NOMO-1 (cell line): ENCODE results near the gene BAHCC1.

Source experiments
- DNase-seq, 2 experiments: peaks; one replicate each; lab custom pipeline; 2025; ENCODE audit not compliant: unreplicated experiment in 2 of 2; lab: John Stamatoyannopoulos, UW

The BAHCC1 gene

DNA sequence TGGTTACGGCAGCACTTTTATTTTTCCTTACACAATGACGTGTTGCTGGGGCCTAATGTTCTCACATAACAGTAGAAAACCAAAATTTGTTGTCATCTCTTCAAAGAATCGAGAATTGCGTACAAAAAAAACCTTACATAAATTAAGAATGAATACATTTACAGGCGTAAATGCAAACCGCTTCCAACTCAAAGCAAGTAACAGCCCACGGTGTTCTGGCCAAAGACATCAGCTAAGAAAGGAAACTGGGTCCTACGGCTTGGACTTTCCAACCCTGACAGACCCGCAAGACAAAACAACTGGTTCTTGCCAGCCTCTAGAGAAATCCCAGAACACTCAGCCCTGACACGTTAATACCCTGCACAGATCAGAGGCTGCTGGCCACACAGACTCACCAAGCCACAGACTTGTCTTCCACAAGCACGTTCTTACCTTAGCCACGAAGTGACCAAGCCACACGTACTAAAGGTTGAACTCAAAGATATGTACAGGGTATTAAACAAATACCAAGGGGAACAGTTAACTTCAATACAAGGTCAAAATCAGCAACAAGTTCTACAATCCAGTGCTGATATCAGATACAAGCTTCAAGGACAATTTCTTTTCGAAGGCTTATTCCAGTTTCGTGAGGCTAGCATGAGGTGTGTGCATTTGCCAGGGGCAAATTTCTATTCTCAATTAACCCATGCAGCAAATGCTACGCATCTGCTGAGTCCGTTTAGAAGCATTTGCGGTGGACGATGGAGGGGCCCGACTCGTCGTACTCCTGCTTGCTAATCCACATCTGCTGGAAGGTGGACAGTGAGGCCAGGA is 114.9 kb downstream of the BAHCC1 start:
- DNase-seq, result no peak

DNA sequence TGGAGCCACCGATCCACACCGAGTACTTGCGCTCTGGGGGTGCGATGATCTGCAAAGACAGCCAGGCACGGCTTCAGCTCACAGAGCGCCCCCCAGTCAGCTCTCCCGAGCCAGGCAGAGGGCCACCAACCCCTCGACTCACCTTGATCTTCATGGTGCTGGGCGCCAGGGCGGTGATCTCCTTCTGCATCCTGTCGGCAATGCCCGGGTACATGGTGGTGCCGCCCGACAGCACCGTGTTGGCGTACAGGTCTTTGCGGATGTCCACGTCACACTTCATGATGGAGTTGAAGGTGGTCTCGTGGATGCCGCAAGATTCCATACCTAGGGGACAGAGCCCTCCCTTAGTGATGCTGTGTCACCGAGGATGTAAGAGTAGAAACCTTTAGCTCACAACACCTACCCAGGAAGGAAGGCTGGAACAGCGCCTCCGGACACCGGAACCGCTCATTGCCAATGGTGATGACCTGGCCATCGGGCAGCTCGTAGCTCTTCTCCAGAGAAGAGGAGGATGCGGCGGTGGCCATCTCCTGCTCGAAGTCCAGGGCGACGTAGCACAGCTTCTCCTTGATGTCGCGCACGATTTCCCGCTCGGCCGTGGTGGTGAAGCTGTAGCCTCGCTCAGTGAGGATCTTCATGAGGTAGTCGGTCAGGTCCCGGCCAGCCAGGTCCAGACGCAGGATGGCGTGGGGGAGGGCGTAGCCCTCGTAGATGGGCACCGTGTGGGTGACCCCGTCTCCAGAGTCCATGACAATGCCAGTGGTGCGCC is 115.7 kb downstream of the BAHCC1 start:
- DNase-seq, result no peak

GRCh38 chr17:81511554-81511803 is 116.2 kb downstream of the BAHCC1 start:
- DNase-seq, result no peak

DNA sequence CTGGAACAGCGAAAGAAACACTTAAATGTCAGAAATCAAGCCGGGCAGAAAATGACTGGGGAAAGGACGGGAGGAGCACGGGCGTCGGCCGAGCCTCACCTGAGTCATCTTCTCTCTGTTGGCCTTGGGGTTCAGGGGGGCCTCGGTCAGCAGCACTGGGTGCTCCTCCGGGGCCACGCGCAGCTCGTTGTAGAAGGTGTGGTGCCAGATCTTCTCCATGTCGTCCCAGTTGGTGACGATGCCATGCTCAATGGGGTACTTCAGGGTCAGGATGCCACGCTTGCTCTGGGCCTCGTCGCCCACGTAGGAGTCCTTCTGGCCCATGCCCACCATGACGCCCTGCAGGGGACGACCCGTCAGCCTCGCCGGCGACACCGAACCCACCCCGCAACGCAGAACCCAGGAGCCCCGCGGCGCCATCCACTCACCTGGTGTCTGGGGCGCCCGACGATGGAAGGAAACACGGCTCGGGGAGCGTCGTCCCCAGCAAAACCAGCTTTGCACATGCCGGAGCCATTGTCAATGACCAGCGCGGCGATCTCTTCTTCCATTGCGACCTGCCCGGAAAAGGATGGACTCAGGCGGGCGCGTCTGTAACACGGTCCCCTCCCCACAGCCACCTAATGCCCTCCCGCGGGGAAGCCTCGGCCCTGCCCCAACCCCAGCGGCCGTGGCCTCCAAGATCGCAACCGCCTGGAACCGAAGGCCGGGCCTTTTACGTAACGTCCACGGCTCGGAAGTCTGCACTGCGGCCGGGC is 116.7 kb downstream of the BAHCC1 start:
- peak in 1 of 2 experiments; percentile 36 for DNase-seq

DNA sequence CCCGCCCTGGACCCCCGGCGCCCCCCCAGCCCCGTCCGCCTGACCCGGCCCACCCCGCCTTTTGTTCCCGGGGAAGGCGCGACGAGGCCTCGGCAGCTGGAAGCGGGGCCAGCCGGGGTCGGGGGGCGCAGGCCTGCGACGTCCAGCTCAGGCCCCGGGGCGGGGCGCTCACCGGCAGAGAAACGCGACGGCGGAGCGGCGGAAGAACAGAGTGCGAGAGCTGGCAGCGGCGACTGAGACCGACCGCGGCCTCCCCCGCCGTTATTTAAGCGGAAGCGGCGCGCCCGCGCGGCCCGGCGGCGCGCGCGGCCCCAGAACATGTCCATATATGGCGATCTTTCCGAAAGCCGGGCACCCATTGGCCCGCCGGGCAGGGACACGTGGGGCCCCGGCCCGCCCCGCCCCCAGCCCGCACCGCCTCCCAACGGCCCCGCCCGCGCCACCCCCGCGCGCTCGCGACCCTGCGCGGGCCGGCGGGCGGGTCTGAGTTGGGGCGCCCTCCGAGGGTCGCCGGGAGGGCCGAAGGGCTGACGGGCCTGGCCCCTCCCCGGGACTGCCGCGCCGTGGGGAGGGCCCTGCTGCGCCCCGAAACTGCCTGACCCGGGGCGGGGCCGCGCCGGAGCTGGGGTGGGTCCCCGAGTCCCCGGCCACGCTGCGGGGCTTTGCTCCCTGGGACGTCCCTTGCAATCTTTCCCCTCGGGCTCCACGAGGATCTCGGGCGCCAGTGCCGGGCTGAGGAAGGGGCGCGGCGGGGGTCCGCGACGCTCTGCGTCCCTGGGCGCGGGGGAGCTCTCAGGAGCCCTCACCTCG is 117.5 kb downstream of the BAHCC1 start, which contains the start of gene ACTG1:
Gene ACTG1 (minus strand): TSS at position 238 of the 810 bp plus-strand sequence. CDS start 445 bp downstream, outside the sequence.
- DNase-seq, result peak; percentile 84 to 93

GRCh38 chr17:81513372-81513752 is 118.1 kb downstream of the BAHCC1 start:
- DNase-seq, result peak; percentile 67 to 73

DNA sequence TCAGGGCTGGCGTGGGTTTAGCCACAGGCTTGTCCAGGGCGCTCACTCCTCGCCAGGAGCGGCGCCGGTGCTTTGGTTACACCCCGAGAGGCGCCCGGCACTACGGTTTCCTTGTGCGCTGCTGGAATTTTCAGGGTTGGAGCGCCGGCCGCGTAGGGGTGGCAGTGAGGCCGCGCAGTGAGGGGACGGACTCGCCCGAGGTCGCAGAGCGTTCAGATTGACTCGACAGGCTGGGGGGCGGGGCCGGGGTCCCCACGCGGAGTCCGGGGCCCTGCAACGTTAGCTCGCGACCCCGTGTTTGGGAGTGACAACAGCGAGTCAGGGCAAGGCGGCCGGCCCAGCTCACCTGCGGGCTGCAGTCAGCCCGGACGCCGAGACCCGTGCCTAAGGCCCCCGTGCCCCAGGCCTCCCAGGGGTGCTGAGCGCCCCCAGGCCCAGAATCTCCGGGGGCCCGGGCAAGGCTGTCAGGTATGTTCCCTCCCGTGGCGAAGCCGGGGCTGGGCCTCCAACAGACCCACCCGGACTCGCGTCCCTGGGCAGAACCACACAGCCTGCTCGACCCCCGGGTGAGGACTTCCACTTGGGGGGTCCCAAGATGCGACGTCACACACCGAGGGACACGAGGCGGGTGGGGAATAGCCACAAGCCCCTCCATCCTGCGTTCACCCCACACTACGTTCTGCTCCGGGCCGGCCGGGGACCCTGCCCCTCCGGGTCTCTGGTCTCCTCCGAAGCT is 118.7 kb downstream of the BAHCC1 start:
- DNase-seq, result peak; percentile 50 to 67

GRCh38 chr17:81514489-81514738 is 119.2 kb downstream of the BAHCC1 start:
- DNase-seq, result peak in 1 of 2 experiments; percentile 33

- peak; percentile 70 to 80 for DNase-seq
Observed at GRCh38 chr17:81514739-81515529, 119.7 kb downstream of the BAHCC1 start.

GRCh38 chr17:81515530-81516041 is 120.3 kb downstream of the BAHCC1 start:
- no peak for DNase-seq
